K562 (cell line): ENCODE measurements around the gene C3.
A peak's percentile ranks its signal among the peaks of the same experiment; 100 is the strongest.

Source experiments
- ETV6 ChIP-seq, 3 experiments: fragments of 150-350 bp in 1 of 3; sonication (generic) in 1 of 3; formaldehyde crosslinking in 1 of 3; IDR thresholded peaks; 2 replicates each; pipeline versions ENCODE4 v1.6.1 to v1.8.0; 2014 to 2022; ENCODE audit warnings: borderline replicate concordance in 2 of 3, low read depth in 2 of 3, antibody characterized with exemption in 1 of 3, low read length in 1 of 3, mild to moderate bottlenecking in 1 of 3, missing genetic modification reagents in 1 of 3
- MAZ ChIP-seq, 2 experiments: fragments of 450-650 bp in 1 of 2; sonication (generic) in 1 of 2; formaldehyde crosslinking; IDR thresholded peaks in 1 of 2; conservative IDR thresholded peaks in 1 of 2; 2 replicates each; pipeline versions ENCODE4 v1.4.0 to v1.5.0; 2020; ENCODE audit warnings: mild to moderate bottlenecking in 1 of 2, missing genetic modification reagents in 1 of 2
- TAF1 ChIP-seq: IDR thresholded peaks from 2 replicates; pipeline ENCODE4 v1.6.1; 2011; ENCODE audit warnings: mild to moderate bottlenecking, low read length, moderate library complexity; ENCODE audit not compliant: insufficient read depth, control insufficient read depth, severe bottlenecking; ENCODE audit errors: extremely low read depth

DNA sequence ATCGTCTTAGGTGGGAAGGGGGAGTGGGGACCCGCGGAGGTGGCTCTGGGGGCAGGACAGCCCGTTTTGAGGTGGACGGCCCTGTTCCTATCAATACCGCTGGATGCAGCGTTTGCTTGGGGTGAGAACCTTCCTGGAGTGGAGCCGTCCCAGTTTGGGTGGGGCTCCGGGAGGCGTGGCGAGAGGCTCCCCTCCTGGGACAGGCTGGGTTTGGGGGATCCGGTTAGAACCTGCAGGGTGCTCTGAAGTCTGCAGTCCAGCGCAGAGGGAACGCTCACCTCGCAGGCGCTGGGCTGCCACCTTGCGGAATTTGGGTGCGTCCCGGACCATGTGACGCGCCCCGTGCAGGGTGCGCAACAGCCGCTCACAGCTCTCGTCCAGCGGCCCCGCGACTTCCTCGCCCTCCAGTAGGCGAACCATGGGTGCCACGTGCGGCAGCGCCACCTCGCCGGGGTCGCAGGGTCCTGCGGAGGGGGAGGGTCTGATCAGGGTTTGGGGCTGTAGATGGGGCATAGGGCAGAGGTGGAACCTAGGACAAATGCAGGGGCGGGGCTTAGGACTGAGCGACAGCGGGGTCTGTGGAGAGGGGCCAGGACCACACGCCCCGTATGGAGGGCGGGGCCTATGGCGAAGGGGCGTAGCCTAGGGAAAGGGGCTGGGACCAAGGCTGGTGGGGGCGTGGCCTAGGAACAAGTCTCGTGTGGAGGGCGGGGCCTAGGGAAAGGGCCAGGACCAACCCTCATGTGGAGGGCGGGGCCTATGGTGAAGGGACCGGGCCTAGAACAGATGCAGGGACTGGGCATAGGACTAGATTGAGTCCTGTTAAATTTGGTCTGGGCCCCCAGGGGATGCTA lies 33.0 kb upstream of the C3 start:
- peak; percentile 36 for TF ChIP-seq TAF1
- no peak for TF ChIP-seq ETV6 (IDR thresholded peaks at IDR 0.05; ENCODE audit: borderline replicate concordance in 1 of 2, low read depth in 2 of 2, low read length in 1 of 2)
- TF ChIP-seq ETV6 (CRISPR knock-in tag; IDR thresholded peaks at IDR 0.05; ENCODE audit: borderline replicate concordance), result no peak
- peak; percentile 86 to 89 for TF ChIP-seq MAZ (CRISPR knock-in tag; conservative IDR thresholded peaks at IDR 0.05 in 1 of 2, IDR thresholded peaks at IDR 0.05 in 1 of 2)
